Body of pancreas (tissue), 4 donors: ENCODE measurements around the gene ANGPTL4. TPM values are rescaled to one million over a fixed set of nuclear protein-coding genes. Genes with fewer than 3 reads are reported as not detected.
A peak's percentile ranks its signal among the peaks of the same experiment; 100 is the strongest.

Experiments used
- ATAC-seq: fragments of 150-250 bp; one replicate; pipeline ENCODE4 v1.9.1; 2016
- DNase-seq, 4 donors: peaks; one replicate each; pipeline ENCODE4 v3.0.0-alpha.2; 2019
- H3K27ac ChIP-seq, 4 donors: fragments of 200-600 bp; sonication (generic); 1 replicate in 3 of 4; 2 replicates in 1 of 4; pipeline versions ENCODE4 v1.5.1 to v1.6.1; 2016 to 2019; ENCODE audit warnings: mild to moderate bottlenecking in 1 of 4, mixed read lengths in 1 of 4, moderate library complexity in 1 of 4
- H3K27me3 ChIP-seq, 2 donors: fragments of 200-600 bp; sonication (generic); one replicate each; pipeline ENCODE4 v1.6.0; 2016; ENCODE audit warnings: mild to moderate bottlenecking in 1 of 2
- H3K36me3 ChIP-seq, 2 donors: fragments of 200-600 bp; sonication (generic); replicated peaks in 1 of 2; 2 replicates each; pipeline ENCODE4 v1.5.1; 2016; ENCODE audit warnings: low read depth in 2 of 2; ENCODE audit not compliant: insufficient read depth in 1 of 2
- H3K4me1 ChIP-seq: fragments of 200-600 bp; sonication (generic); one replicate; pipeline ENCODE4 v1.6.0; 2016
- H3K4me3 ChIP-seq, 2 donors: fragments of 200-600 bp; sonication (generic); 1 replicate in 1 of 2; 2 replicates in 1 of 2; pipeline ENCODE4 v1.5.1; 2016 to 2019
- H3K9me3 ChIP-seq, 3 donors: fragments of 200-600 bp; sonication (generic); 1 replicate in 2 of 3; 2 replicates in 1 of 3; pipeline ENCODE4 v1.5.1; 2016
- CTCF ChIP-seq, 7 experiments: fragments of 450-650 bp in 4 of 7; fragments of 200-600 bp in 3 of 7; sonication (generic) in 3 of 7; IDR thresholded peaks; one replicate each; pipeline ENCODE4 v1.5.1; 2016 to 2019; ENCODE audit warnings: antibody characterized with exemption in 7 of 7
- POLR2A ChIP-seq, 3 donors: fragments of 450-650 bp; IDR thresholded peaks; one replicate each; pipeline ENCODE4 v1.6.1; 2016; ENCODE audit warnings: antibody characterized with exemption in 3 of 3, mild to moderate bottlenecking in 2 of 3
- WGBS, 2 donors: methylation state at CpG; one replicate each; pipeline ENCODE4 v1.1.5; 2017; 5-methylcytosine and 5-hydroxymethylcytosine counted together
- intact Hi-C: fragments of 100-400 bp; cut with DNase I; formaldehyde crosslinking; loops from one replicate; pipeline ENCODE4 v1.15.1; 2023
- total RNA-seq, 2 donors: library from RNA; depleted of rRNA; stranded (reverse); fragments of >200 nt; gene quantifications; one replicate each; pipeline ENCODE4 v1.1.0, GENCODE V29; 2016

ANGPTL4 gene
- total RNA-seq, 2 donors from 2014 or later: 68.7 to 110 TPM

GRCh38 chr19:8320564-8321066 is 43.3 kb upstream of the ANGPTL4 start:
- Histone ChIP-seq H3K27ac (peak overlapping the region; percentile 84 to 91 (median 88)), H3K4me3 (peak overlapping the region; percentile 53 to 69), H3K27me3 (no peaks in the 10 kb centered on the region), H3K4me1 (peaks cover 36% of the 10 kb centered on the region), H3K9me3 (no peaks in the 10 kb centered on the region), H3K36me3 (peaks cover 0 to under 1% of the 10 kb centered on the region in 2 donors)
- ATAC-seq (peak; percentile 2), DNase-seq (no peak)
- WGBS, 2 donors: 0 to 1% methylated on average over 15 to 16 of the region's 16 CpGs
- TF ChIP-seq POLR2A (IDR thresholded peaks at IDR 0.05) (no peak), CTCF (IDR thresholded peaks at IDR 0.05) (no peak)
- intact Hi-C loops: no loop called here

- H3K27me3 ChIP-seq: no peaks in the 10 kb centered on the region
- peak; percentile 98 to 99 (median 98) for DNase-seq
- no peaks in the 10 kb centered on the region for H3K36me3 ChIP-seq
- no peaks in the 10 kb centered on the region for H3K9me3 ChIP-seq
- H3K4me1 ChIP-seq: peaks cover 36% of the 10 kb centered on the region
- H3K27ac ChIP-seq: peak within 1 kb of the TSS; percentile 84 to 91 (median 88)
- WGBS, 2 donors: 0 to 2% methylated on average over 13 to 72 of the region's 72 CpGs
- intact Hi-C loops: no loop called here
- peak; percentile 95 for ATAC-seq
- TF ChIP-seq POLR2A (IDR thresholded peaks at IDR 0.05) (peak; percentile 90 to 97 (median 96)), CTCF (IDR thresholded peaks at IDR 0.05) (peak in 6 of 7 experiments; percentile 14 to 60 (median 44))
- peak within 1 kb of the TSS; percentile 53 to 69 for H3K4me3 ChIP-seq
Measured at GRCh38 chr19:8321067-8321985, 42.6 kb upstream of the ANGPTL4 start, which contains the start of the genes NDUFA7 and RPS28. Gene NDUFA7 (minus strand): TSS chr19:8321375. CDS start chr19:8321358, 17 bp downstream. Gene RPS28 (plus strand): TSS chr19:8321496. CDS start chr19:8321531, 35 bp downstream.

GRCh38 chr19:8321986-8322637 is 41.8 kb upstream of the ANGPTL4 start:
- intact Hi-C loops: no loop called here
- no peaks in the 10 kb centered on the region for H3K9me3 ChIP-seq
- H3K27me3 ChIP-seq: no peaks in the 10 kb centered on the region
- H3K4me3 ChIP-seq: peak overlapping the region; percentile 53 to 69
- no peak for ATAC-seq
- peak overlapping the region; percentile 84 to 91 (median 88) for H3K27ac ChIP-seq
- peaks cover 36% of the 10 kb centered on the region for H3K4me1 ChIP-seq
- no peak for DNase-seq
- TF ChIP-seq POLR2A (IDR thresholded peaks at IDR 0.05): no peak
- TF ChIP-seq CTCF (IDR thresholded peaks at IDR 0.05): no peak
- WGBS, 2 donors: 11 to 16% methylated on average over 25 to 30 of the region's 30 CpGs
- no peaks in the 10 kb centered on the region for H3K36me3 ChIP-seq

- Histone ChIP-seq H3K4me3 (no peak overlapping the region), H3K36me3 (no peaks in the 10 kb centered on the region), H3K27me3 (no peaks in the 10 kb centered on the region), H3K4me1 (peaks cover 36% of the 10 kb centered on the region), H3K9me3 (no peaks in the 10 kb centered on the region), H3K27ac (no peak overlapping the region)
- no peak for DNase-seq
- no peak for TF ChIP-seq POLR2A (IDR thresholded peaks at IDR 0.05)
- TF ChIP-seq CTCF (IDR thresholded peaks at IDR 0.05): no peak
- WGBS, 2 donors: 34 to 68% methylated on average over 2 to 7 of the region's 7 CpGs
- intact Hi-C loops: no loop called here
- ATAC-seq: no peak
Measured at GRCh38 chr19:8322638-8322997, 41.3 kb upstream of the ANGPTL4 start.
